ENCODE measurements around the gene NAALADL2.

The NAALADL2 gene

DNA sequence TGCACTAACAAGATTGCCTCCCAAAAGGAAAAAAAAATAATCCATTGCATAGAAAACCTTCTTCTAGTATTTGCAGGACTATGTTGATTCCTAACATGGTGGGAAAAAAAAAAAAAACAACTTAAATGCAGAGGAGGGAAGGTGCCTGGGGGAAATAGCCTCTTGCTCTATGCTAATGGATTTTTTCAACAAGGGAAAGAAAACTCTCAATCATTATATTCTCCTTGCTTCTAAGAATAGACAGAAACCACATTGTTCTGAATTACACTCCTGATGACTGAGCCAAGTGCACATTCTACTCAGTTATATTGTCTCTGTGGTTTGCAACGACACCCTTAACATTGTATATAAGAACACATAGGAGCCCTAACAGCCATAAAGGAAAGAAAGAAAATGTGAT is 760.2 kb downstream of the NAALADL2 start:
- DNase-seq, result no peak

- no peak for DNase-seq
These were observed 761.0 kb downstream of the NAALADL2 start for GRCh38 chr3:175620093-175620492.

DNA sequence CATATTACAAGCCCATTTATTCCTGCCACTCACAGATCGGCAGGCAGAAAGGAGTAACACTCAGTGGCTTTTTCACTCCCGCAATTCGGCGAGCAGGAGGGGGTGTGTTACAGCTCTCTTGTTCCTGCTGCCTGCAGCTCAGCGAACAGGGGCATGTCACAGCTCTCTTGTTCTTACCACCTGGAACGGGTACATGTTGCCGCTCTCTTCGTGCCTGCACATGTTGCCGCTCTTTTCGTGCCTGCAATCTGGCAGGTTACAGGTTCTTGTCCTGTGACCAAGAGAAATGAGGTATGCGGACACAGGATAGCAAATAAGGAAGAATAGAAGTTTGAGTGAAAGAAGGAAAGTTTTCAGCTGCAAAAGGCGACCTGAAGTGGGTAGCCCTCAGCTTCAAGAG is 761.4 kb downstream of the NAALADL2 start:
- DNase-seq, result no peak

GRCh38 chr3:175640958-175641357 is 781.8 kb downstream of the NAALADL2 start:
- DNase-seq, result no peak

DNA sequence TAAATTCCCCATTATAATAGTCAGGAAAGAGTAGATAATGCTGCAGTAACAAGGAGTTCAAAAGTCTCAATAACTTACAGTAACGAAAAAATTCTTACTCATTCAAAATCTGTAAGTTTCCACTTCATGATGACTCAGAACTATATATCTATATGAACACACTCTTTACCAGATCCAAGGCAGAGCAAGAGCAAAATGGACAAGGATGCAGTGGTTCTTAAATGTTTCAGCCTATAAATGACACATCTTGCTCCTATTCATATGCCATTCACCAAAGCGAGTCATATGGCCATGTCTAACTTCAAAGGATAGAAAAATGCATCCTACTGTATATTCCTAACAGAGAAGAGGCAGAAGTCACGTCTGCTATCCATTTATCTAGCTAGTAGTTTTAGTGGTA is 787.7 kb downstream of the NAALADL2 start:
- DNase-seq, result no peak

DNA sequence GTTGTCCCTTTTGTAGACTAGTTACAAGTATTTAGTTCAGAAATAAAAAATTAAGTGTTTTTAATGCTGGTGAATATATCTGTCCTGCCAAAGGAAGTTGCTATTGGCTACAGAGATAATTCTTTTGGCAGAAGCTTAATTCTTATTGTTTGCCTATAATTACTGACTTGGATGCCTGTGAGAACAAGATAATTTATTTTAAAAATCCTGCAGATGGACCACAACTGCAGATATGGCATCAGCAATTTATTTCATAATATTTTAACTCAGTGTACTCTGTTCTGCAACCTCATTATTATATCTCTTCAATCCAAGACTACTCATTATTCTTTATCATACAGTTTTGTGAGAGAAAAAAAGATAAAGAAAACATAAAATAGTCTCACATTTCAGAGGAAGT is 789.8 kb downstream of the NAALADL2 start:
- DNase-seq, result no peak

DNA sequence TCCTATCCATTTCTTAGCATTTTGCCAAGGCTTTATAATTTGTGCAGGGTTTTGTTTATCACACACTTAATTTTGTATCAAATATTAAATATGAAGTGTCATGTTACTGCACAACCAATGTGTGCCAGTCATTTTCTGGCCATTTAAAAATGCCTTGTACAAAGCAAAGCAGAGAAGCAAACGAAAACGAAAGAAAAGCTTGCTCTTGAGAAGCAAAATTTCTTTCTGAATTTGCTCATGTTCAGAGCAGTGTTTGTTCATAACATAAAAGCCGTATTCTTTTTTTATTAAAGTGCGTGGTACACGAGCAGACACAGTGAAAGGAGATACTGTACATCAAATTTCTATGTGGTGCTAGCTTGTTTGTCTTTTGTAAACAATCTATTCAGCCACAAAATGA is 792.6 kb downstream of the NAALADL2 start:
- peak; percentile 8 for DNase-seq

GRCh38 chr3:175655351-175655750 is 796.2 kb downstream of the NAALADL2 start:
- DNase-seq, result no peak

DNA sequence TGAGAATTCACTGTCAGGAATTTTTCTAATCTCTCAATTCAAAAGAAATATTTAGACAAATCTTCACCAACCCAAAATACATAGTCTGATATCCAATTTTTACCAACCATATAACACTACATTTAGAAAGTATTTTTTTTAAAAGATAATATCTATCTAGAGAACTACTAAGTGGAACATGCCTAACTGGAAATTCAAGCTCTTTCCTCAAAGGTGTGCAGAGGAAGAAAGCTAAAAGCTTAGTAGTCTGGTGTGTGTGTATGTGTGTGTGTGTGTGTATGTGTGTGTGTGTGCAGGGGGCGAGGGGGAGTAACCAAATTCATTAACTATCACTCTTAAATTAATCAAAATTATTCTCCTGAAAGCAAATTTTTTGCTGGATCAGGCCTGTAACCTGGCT is 797.3 kb downstream of the NAALADL2 start:
- no peak for DNase-seq

GRCh38 chr3:175659670-175660350 is 800.7 kb downstream of the NAALADL2 start:
- no peak for DNase-seq

DNA sequence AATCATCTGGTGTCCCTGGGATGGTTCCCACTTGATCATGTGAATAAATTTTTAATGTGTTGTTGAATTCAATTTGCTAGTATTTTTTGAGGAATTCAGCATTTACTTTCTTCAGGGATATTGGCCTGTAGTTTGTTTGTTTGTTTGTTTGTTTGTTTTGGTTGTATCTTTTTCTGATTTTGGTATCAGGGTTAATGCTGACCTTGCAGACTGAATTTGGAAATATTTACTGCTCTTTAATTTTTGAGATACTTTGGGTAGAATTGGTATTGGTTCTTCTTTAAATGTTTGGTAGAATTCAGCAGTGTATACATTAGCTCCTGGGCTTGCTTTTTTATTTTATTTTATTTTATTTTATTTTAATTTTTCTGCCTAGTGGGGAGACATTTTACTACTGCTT is 803.7 kb downstream of the NAALADL2 start:
- no peak for DNase-seq

DNA sequence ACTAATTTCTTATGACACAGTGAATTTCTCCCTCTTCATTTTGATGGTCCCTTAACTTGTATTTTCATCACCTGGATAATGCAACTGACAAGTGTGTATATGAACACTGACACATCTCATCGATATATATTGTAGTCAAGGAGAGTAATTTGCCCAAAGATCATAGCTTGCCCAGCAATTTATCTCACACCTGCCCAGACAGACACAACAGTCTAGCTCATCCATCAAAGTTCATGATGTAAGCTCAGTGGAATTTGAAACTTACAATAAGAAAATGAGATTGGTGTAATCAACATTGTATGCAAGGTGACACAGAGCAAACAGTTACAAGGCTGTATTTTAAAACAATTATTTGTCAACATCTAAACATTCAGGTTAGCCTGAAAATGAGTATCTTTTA is 805.8 kb downstream of the NAALADL2 start:
- no peak for DNase-seq

GRCh38 chr3:175668300-175668699 is 809.2 kb downstream of the NAALADL2 start:
- no peak for DNase-seq

DNA sequence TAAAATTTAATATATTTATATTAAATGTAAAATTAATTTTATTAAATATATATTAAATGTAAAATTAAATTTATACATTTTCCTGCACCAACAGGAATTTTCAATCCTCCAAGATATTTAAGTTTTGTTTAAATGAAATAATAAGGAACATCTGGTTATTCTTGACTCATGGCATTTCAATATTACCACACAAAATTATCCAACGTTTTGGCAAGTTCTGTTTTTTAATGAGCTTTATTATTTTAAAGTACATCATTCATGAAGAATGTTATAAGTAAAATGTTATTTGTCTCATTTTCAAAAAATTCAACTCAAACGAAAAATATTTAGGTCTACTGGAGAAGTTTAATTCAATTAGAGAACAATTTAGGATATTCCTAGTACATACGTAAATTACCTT is 811.4 kb downstream of the NAALADL2 start:
- DNase-seq, result no peak

GRCh38 chr3:175672119-175672689 is 813.1 kb downstream of the NAALADL2 start:
- no peak for DNase-seq

DNA sequence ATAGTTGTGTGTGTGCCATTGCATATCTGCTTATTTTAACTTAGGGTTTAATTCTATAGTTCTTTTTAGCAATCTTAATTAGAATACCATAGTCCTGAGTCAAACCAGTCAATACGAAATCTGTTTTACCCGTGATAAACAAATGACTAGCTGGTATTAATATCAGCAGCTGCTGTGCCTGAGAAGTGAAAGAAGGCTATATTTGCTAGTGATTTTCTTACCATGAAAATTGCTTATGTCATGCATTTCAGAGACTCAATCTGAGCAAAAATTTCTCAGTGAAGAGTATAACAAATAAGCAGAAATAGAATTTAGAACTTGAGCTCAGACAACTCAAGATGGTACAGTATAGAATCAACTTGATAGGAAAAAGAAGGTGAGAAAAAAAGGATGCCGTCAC is 820.4 kb downstream of the NAALADL2 start:
- DNase-seq, result no peak

DNA sequence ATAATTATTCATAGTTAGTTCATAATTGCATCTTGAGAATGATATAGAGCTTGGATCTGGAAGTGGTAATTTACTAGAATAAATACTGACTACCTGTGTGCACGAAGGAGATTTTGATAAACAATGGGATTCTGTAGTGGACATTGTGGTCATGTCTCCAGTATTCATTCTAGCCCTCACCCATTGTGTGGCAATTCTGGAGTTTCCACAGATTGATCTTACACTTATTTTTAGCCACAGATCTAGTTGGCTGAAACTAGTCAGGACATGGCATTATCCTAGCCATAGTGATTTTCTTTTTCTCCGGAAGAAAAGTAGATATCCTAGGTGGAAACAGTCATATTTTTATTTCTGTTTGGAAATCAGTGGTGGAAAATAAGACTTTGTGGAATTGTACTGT is 833.1 kb downstream of the NAALADL2 start:
- no peak for DNase-seq

GRCh38 chr3:175695251-175695650 is 836.1 kb downstream of the NAALADL2 start:
- DNase-seq, result no peak

- DNase-seq, result no peak
These were observed 843.8 kb downstream of the NAALADL2 start for GRCh38 chr3:175702956-175703355.

DNA sequence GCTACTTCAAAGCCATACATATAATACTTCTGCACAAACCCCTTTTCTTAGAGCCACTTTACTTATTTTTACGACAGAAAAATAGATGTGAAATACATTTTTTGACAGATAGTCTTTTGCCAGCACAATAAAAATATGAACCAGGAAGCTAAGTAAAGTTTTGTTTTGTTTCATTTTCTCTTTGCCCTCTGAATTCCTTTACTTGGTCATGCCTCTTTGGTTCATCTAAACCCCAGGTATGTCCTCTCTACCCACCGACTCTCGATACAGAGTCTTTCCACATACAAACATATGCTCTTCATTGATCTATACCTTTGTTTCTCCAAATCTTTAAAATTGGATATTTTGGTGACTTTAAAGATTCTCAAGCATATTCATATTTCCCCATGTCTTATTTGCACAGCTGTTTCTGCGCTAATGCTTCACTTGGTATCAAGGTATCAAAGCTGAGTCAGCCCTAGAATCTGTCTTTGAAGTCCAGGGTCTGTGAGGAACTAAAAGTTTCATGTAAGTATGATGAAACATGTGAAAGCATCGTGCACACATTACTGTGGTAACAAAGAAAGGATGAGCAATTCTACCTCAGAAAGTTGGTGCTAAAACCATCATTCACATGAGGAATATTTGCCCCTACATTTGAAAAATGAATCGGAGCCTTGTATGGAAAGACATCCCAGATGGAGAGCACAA is 845.4 kb downstream of the NAALADL2 start:
- no peak for DNase-seq

GRCh38 chr3:175713268-175713667 is 854.1 kb downstream of the NAALADL2 start:
- DNase-seq, result no peak

DNA sequence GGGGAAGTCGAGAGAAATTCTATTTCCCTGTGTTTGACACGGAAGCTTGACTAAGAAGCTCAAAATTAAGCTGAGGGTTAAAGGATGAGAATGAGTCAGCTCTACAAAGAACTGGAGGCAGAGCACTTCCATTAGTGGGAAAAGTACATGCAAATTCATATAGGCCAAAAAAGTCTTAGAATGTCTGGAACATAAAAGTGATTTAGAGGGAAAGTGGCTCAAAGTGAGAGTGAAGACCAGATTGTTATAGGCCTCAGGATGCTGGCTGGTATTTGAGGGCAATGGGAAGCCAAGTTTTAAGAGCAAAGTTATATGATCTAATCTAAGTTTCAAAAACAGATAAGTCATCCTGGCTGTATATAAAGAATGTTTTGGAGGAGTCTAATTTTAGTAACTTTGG is 857.3 kb downstream of the NAALADL2 start:
- DNase-seq, result no peak

GRCh38 chr3:175726228-175726627 is 867.1 kb downstream of the NAALADL2 start:
- no peak for DNase-seq

- DNase-seq, result no peak
These were observed 869.4 kb downstream of the NAALADL2 start for GRCh38 chr3:175728566-175728965.

GRCh38 chr3:175729466-175729865 is 870.3 kb downstream of the NAALADL2 start:
- DNase-seq, result no peak
